Cortex of kidney (tissue), 1 donor: ENCODE data around the gene CRCP.
A peak's percentile ranks its signal among the peaks of the same experiment; 100 is the strongest.
"Not testable (repeated sequence)": the region's sequence is repeated elsewhere in the genome, so short reads cannot be mapped to it uniquely, and the experiment has no call there.

Source experiments
- DNase-seq: peaks from one replicate; lab custom pipeline; 2025; lab: John Stamatoyannopoulos, UW

Gene CRCP

GRCh38 chr7:66114743-66115649 lies at the start of gene CRCP:
TSS of gene CRCP (plus strand) at chr7:66114847. CDS start at chr7:66114963, 116 bp downstream.
- no peak for DNase-seq

DNA sequence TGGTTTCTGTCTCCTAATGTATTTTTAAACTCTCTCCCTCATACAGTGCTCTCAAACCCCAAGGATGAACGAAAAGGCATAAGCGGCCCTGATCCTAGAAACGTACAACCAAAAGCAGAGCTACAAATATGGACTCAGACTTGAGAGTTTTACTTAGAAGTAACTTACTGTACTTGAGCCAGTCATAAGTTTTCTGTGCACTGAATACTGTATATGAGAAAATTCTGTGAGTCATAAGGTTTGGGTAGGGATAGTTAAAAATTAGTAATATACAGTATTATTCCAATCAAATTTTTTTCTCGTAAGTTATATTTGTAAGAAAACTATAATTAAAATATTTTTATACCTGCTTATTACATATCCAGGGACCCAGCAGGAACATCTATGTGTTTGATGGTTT lies 44.9 kb upstream of the CRCP start:
- DNase-seq = no peak

- no peak for DNase-seq
Observed at GRCh38 chr7:66070222-66070621, 44.4 kb upstream of the CRCP start.

- not testable (repeated sequence) for DNase-seq
Observed at GRCh38 chr7:66072208-66072607, 42.4 kb upstream of the CRCP start.

GRCh38 chr7:66075590-66076461 lies 38.8 kb upstream of the CRCP start, which contains the start of gene ASL:
TSS of gene ASL (plus strand) at chr7:66075819. CDS start at chr7:66076082, 263 bp downstream.
- peak; percentile 81 for DNase-seq

DNA sequence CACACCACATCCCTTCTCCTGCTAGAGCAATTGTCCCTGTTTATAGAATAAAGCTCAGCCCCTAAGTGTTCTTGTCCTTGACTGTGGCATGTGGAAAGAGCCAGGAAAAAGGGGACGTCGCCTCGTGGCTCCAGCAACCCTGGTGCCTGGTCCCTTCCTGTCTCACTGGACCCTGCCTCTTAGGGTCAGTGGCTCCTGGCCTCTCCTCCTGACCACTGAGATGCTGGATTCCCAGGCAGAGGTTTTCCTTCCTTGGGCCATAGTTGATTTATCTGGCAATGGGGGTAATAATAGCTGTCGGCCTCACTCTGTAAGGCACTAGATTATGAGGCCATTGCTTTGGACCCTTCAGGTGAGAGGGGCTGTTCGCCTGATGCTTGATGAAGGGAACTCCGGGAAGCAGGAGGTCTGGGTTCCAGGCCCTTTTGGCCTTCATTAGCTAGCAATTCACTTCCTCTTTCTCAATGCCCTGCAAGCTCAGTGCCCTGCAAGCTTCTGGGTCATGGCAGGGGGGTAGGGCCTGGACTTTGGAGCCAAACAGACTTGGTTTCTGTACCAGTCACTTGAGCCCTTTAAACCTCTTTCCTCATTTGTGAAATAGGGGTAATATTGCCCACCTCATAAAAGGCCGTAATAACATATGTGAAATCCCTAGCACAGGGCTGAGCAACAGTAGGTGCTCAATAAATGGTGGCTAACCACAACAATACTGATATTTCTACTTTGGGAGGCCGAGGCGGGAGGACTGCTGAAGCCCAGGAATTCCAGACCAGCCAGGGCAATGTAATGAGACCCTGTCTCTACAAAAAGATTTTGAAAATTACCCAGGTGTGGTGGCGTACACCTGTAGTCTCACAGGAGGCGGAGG lies 38.0 kb upstream of the CRCP start:
- DNase-seq = no peak

- DNase-seq = no peak
Observed at GRCh38 chr7:66078067-66078466, 36.6 kb upstream of the CRCP start.

DNA sequence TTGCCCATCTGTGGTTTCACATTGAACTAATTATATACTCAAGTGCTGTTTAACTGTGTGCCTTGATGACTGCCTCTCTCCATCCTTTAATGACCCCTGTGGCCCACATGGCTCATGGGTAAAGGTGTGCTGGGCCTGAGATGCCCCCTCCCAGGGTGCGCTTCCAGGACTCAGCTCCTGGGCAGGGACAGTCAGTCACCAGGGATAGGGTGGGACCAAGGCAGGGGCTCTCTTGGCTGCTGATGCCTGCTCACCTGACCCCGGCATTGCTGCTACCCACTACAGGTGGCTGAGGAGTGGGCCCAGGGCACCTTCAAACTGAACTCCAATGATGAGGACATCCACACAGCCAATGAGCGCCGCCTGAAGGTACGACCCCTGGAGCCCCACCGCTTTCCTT lies 32.6 kb upstream of the CRCP start:
- no peak for DNase-seq

GRCh38 chr7:66082886-66083415 lies 31.7 kb upstream of the CRCP start:
- DNase-seq = no peak

- DNase-seq = no peak
Observed at GRCh38 chr7:66083677-66084076, 31.0 kb upstream of the CRCP start.

DNA sequence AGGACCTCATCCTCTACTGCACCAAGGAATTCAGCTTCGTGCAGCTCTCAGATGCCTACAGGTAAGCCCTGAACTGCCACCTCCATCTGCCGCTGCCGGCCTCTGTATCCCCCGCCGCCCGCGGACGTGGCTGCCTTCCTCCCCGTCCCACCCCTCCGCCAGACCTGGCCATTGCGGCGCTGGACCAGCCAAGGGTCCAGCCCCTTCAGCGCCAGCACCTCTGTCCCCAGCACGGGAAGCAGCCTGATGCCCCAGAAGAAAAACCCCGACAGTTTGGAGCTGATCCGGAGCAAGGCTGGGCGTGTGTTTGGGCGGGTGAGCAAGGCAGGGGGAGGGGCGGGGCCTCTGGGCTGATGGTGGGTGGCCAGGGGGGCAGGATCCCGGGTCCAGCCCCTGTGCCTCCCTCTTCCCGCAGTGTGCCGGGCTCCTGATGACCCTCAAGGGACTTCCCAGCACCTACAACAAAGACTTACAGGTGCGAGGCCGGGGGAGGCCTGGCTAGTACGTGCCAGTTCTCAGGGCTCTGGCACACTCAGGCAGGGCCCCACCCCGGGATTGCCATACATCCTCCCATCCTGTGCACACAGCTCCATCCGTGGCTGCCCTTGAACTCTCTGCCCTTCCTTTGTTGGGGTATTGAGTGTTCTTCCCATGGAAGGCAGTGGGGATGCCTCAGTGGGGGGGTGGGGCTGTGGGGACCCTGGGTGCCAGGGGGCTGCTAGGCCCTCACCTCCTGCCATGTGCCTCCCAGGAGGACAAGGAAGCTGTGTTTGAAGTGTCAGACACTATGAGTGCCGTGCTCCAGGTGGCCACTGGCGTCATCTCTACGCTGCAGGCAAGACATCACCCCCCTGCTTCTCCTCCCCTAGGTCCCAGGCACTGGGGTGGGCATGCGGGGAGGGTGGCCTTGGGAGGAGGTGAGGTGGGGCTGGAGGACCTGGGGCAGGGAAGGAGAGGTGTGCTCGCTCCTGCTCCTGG lies 25.5 kb upstream of the CRCP start:
- no peak for DNase-seq

DNA sequence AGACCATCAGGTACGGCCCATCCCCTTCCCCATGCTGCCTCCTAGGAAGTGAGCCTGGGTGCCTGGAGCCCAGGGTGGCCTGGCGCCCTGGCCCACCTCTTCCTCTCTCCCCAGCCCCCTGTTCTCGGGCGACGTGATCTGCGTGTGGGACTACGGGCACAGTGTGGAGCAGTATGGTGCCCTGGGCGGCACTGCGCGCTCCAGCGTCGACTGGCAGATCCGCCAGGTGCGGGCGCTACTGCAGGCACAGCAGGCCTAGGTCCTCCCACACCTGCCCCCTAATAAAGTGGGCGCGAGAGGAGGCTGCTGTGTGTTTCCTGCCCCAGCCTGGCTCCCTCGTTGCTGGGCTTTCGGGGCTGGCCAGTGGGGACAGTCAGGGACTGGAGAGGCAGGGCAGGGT lies 22.0 kb upstream of the CRCP start:
- DNase-seq = no peak

DNA sequence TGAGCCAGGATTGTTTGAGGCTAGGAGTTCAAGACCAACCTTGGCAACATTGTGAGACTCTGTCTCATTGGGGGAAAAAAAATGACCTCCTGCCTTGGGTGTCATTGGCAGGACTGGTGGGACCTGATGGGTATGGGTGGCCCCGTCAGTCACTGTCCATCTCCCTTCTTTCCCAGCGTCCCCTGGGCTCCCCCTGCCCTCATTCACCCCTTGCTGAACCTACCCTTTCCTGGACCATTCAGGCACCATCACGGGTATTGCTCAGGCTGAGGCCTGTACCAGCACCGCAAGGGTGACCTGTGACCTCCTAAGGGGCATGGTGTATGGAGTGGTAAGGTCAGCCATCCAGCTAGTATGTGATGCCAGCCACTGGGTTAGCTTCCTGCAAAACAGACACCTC lies 19.6 kb upstream of the CRCP start:
- DNase-seq = no peak

- no peak for DNase-seq
Observed at GRCh38 chr7:66099232-66099550, 15.5 kb upstream of the CRCP start.

- no peak for DNase-seq
Observed at GRCh38 chr7:66099551-66100407, 14.9 kb upstream of the CRCP start.

GRCh38 chr7:66100408-66101050 lies 14.1 kb upstream of the CRCP start:
- DNase-seq = no peak

- DNase-seq = not testable (repeated sequence)
Observed at GRCh38 chr7:66102168-66102567, 12.5 kb upstream of the CRCP start.

DNA sequence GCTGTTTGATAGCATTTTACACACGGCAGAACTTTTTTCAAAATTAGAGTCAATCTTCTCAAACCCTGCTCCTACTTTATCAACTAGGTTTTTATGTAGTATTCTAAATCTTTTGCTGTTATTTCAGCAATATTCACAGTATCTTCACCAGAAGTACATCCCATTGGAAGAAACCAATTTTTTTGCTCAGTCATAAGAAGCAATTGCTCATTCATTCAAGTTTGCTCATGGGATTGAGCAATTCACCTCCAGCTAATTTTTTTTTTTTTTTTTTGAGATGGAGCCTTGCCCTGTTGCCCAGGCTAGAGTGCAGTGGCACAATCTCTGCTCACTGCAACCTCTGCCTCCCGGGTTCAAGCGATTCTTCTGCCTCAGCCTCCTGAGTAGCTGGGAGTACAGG lies 10.7 kb upstream of the CRCP start:
- not testable (repeated sequence) for DNase-seq

DNA sequence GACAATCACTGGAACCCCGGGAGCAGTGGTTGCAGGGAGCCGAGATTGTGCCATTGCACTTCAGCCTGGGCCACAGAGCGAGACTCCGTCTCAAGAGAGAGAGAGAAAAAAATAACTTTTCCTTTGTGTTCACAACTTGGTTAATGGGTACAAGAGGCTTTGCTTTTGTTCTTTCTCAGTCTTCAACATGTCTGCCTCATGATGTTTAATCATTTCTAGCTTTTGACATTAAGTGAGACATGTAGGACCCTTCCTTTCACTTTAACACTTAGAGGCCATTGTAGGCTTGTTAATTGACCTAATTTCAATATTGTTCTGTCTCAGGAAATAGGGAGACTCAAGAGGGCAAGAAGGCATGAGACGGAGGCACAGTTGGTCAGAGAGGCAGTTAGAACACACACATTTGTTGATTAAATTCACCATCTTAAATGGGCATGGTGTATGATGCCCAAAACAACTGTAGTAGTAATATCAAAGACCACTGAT lies 9.3 kb upstream of the CRCP start:
- DNase-seq = no peak
